Measurements from ENCODE around the gene FARP1. TPM values are rescaled to one million over a fixed set of nuclear protein-coding genes. Genes with fewer than 3 reads are reported as not detected.

The FARP1 gene
- polyA plus RNA-seq, 1 of the 3 experiments (the other 2 are of a cell fraction): 12.0 TPM

- Histone ChIP-seq H3F3A (replicated peaks; ENCODE audit: insufficient read depth) (no peaks in the 10 kb centered on the region), H4K20me1 (ENCODE audit: insufficient read depth) (no peaks in the 10 kb centered on the region; the same call in 1 of the 2 replicates), H3K4me3 (ENCODE audit: low read depth in 2 of 2, low read length in 1 of 2) (no peak overlapping the region), H3K9me3 (no peaks in the 10 kb centered on the region), H3K4me2 (no peak overlapping the region), H3K36me3 (replicated peaks in 1 of 2; ENCODE audit: control insufficient read depth in 1 of 2, insufficient read depth in 2 of 2, low read length in 1 of 2) (no peaks in the 10 kb centered on the region), H2AFZ (ENCODE audit: low read depth) (no peak overlapping the region), H3K27ac (ENCODE audit: low read depth in 2 of 2, low read length in 1 of 2) (no peak overlapping the region), H3K9me2 (no peaks in the 10 kb centered on the region), H3K4me1 (ENCODE audit: control insufficient read depth in 1 of 2, insufficient read depth in 2 of 2, low read depth in 1 of 2, low read length in 1 of 2) (no peaks in the 10 kb centered on the region; a peak in 1 of 4 replicates), H3K27me3 (ENCODE audit: insufficient read depth) (no peaks in the 10 kb centered on the region), H3K79me2 (ENCODE audit: insufficient read depth) (peaks cover under 1% of the 10 kb centered on the region; the same call in 1 of the 2 replicates), H3K9ac (no peak overlapping the region)
- DNase-seq: no peak
- 93% methylated on average over 6 of the region's 6 CpGs for WGBS (ENCODE audit: low lambda C conversion rate)
- ChIA-PET CTCF (interaction anchor here (0.9 kb wide), 1 partner anchor 25 kb away, joined by 4 read pairs; no protein-coding TSS in a partner anchor), POLR2A (no interaction called here)
- TF ChIP-seq USF1 (IDR thresholded peaks at IDR 0.05; ENCODE audit: borderline replicate concordance, low read depth) (no peak), FOXJ3 (CRISPR knock-in tag; IDR thresholded peaks at IDR 0.05) (no peak), NRF1 (IDR thresholded peaks at IDR 0.05; ENCODE audit: low read depth, low read length) (no peak), TEAD4 (IDR thresholded peaks at IDR 0.05; ENCODE audit: borderline replicate concordance, insufficient read depth) (no peak), FOSL2 (IDR thresholded peaks at IDR 0.05; ENCODE audit: borderline replicate concordance, low read depth) (no peak), POLR2AphosphoS5 (IDR thresholded peaks at IDR 0.05; ENCODE audit: low read depth, low read length) (no peak), RXRA (IDR thresholded peaks at IDR 0.05; ENCODE audit: borderline replicate concordance, low read depth) (no peak), EP300 (IDR thresholded peaks at IDR 0.05; ENCODE audit: borderline replicate concordance in 1 of 2, low read depth in 1 of 2, low read length in 1 of 2) (no peak), MXI1 (IDR thresholded peaks at IDR 0.05; ENCODE audit: low read depth, low read length) (no peak)
Measured at GRCh38 chr13:98303858-98304257, 161.0 kb downstream of the FARP1 start.

GRCh38 chr13:98305670-98306069, 162.8 kb downstream of the FARP1 start:
- no peak overlapping the region for H3K9ac ChIP-seq
- H3K27ac ChIP-seq (ENCODE audit: low read depth in 2 of 2, low read length in 1 of 2): no peak overlapping the region
- no peaks in the 10 kb centered on the region for H3K9me2 ChIP-seq
- no peaks in the 10 kb centered on the region for H3K27me3 ChIP-seq (ENCODE audit: insufficient read depth)
- no peak overlapping the region for H3K4me2 ChIP-seq
- no peaks in the 10 kb centered on the region; the same call in 1 of the 2 replicates for H4K20me1 ChIP-seq (ENCODE audit: insufficient read depth)
- TF ChIP-seq EP300 (IDR thresholded peaks at IDR 0.05; ENCODE audit: borderline replicate concordance in 1 of 2, low read depth in 1 of 2, low read length in 1 of 2): no peak
- no peak for TF ChIP-seq IRF3 (IDR thresholded peaks at IDR 0.05; ENCODE audit: low read depth, low read length)
- no peak for TF ChIP-seq FOSL2 (IDR thresholded peaks at IDR 0.05; ENCODE audit: borderline replicate concordance, low read depth)
- TF ChIP-seq USF1 (IDR thresholded peaks at IDR 0.05; ENCODE audit: borderline replicate concordance, low read depth): no peak
- no peak for TF ChIP-seq FOXJ3 (CRISPR knock-in tag; IDR thresholded peaks at IDR 0.05)
- TF ChIP-seq RCOR1 (IDR thresholded peaks at IDR 0.05; ENCODE audit: low read length): no peak
- no peak for TF ChIP-seq FOXM1 (IDR thresholded peaks at IDR 0.05; ENCODE audit: low read depth)
- TF ChIP-seq EZH2phosphoT487 (IDR thresholded peaks at IDR 0.05; ENCODE audit: borderline replicate concordance, low read depth): no peak
- no peak for TF ChIP-seq CTCF (IDR thresholded peaks at IDR 0.05)
- TF ChIP-seq TAF1 (IDR thresholded peaks at IDR 0.05; ENCODE audit: borderline replicate concordance, low read depth, low read length): no peak
- no peak for TF ChIP-seq MAX (IDR thresholded peaks at IDR 0.05; ENCODE audit: low read depth)
- no peak for TF ChIP-seq NRF1 (IDR thresholded peaks at IDR 0.05; ENCODE audit: low read depth, low read length)
- TF ChIP-seq NFIC (IDR thresholded peaks at IDR 0.05; ENCODE audit: borderline replicate concordance): no peak
- TF ChIP-seq YY1 (IDR thresholded peaks at IDR 0.05; ENCODE audit: low read depth): no peak
- no peak for TF ChIP-seq ZBTB33 (IDR thresholded peaks at IDR 0.05; ENCODE audit: borderline replicate concordance, low read depth)
- no peak for TF ChIP-seq RAD21 (IDR thresholded peaks at IDR 0.05; ENCODE audit: low read length)
- TF ChIP-seq TCF12 (IDR thresholded peaks at IDR 0.05): no peak
- WGBS (ENCODE audit: low lambda C conversion rate): 86% methylated on average over 4 of the region's 4 CpGs
- H3K36me3 ChIP-seq (replicated peaks in 1 of 2; ENCODE audit: control insufficient read depth in 1 of 2, insufficient read depth in 2 of 2, low read length in 1 of 2): no peaks in the 10 kb centered on the region
- no peaks in the 10 kb centered on the region for H3F3A ChIP-seq (replicated peaks; ENCODE audit: insufficient read depth)
- ChIA-PET CTCF (interaction anchor here (1.7 kb wide), 1 partner anchor 9 kb away, joined by 5 read pairs; no protein-coding TSS in a partner anchor), POLR2A (no interaction called here)
- H2AFZ ChIP-seq (ENCODE audit: low read depth): no peak overlapping the region
- H3K4me1 ChIP-seq (ENCODE audit: control insufficient read depth in 1 of 2, insufficient read depth in 2 of 2, low read depth in 1 of 2, low read length in 1 of 2): peaks cover 0 to 8% of the 10 kb centered on the region in 2 experiments; a peak in 2 of 4 replicates
- DNase-seq: no peak
- H3K9me3 ChIP-seq: no peaks in the 10 kb centered on the region
- H3K79me2 ChIP-seq (ENCODE audit: insufficient read depth): no peaks in the 10 kb centered on the region; the same call in 1 of the 2 replicates
- no peak overlapping the region for H3K4me3 ChIP-seq (ENCODE audit: low read depth in 2 of 2, low read length in 1 of 2)
